DOHH2 (cell line): ENCODE results near the gene CRELD2.

ENCODE experiments used
- H3F3A ChIP-seq: fragments of 200-600 bp; sonication (generic), shearing (Covaris generic); 2 replicates; pipeline ENCODE4 v1.6.0; 2016; ENCODE audit warnings: antibody characterized with exemption, mild to moderate bottlenecking; ENCODE audit not compliant: control insufficient read depth, insufficient read depth
- H3K27ac ChIP-seq: fragments of 200-600 bp; sonication (generic); 2 replicates; pipeline ENCODE4 v1.5.1; 2014; ENCODE audit warnings: low read depth, mild to moderate bottlenecking, low read length, moderate library complexity
- H3K27me3 ChIP-seq: fragments of 200-600 bp; sonication (generic); 2 replicates; pipeline ENCODE4 v1.6.1; 2014; ENCODE audit warnings: mild to moderate bottlenecking, low read length, mixed read lengths; ENCODE audit not compliant: control insufficient read depth
- H3K36me3 ChIP-seq: fragments of 200-600 bp; sonication (generic); 2 replicates; pipeline ENCODE4 v1.6.1; 2014; ENCODE audit warnings: mild to moderate bottlenecking, low read length, moderate library complexity, mixed read lengths; ENCODE audit not compliant: control insufficient read depth
- H3K4me1 ChIP-seq: fragments of 200-600 bp; sonication (generic); 2 replicates; pipeline ENCODE4 v1.6.1; 2014; ENCODE audit warnings: mild to moderate bottlenecking, low read length, mixed read lengths; ENCODE audit not compliant: control insufficient read depth
- H3K4me2 ChIP-seq: fragments of 200-600 bp; sonication (generic); 2 replicates; pipeline ENCODE4 v1.6.0; 2014; ENCODE audit warnings: mild to moderate bottlenecking, low read length, moderate library complexity
- H3K4me3 ChIP-seq: fragments of 200-600 bp; sonication (generic); 2 replicates; pipeline ENCODE4 v1.5.1; 2014; ENCODE audit warnings: mild to moderate bottlenecking, low read length, mixed read lengths
- H3K79me2 ChIP-seq: fragments of 200-600 bp; sonication (generic); 2 replicates; pipeline ENCODE4 v1.6.1; 2014; ENCODE audit warnings: mild to moderate bottlenecking, low read length, mixed read lengths; ENCODE audit not compliant: control insufficient read depth
- H3K9me2 ChIP-seq: fragments of 200-600 bp; sonication (generic); replicated peaks from 2 replicates; pipeline ENCODE4 v1.6.1; 2014; ENCODE audit warnings: mild to moderate bottlenecking, low read length, mixed read lengths; ENCODE audit not compliant: control insufficient read depth
- H3K9me3 ChIP-seq: fragments of 200-600 bp; sonication (generic); 2 replicates; pipeline ENCODE4 v1.6.1; 2014; ENCODE audit warnings: antibody characterized with exemption, low read length, mixed read lengths; ENCODE audit not compliant: control insufficient read depth, insufficient read depth
- H4K20me1 ChIP-seq: fragments of 200-600 bp; sonication (generic); 2 replicates; pipeline ENCODE4 v1.6.0; 2014; ENCODE audit warnings: low read depth, mild to moderate bottlenecking, antibody characterized with exemption, low read length, moderate library complexity; ENCODE audit not compliant: control insufficient read depth, insufficient read depth
- EZH2phosphoT487 ChIP-seq: fragments of 200-600 bp; sonication (generic); IDR thresholded peaks from 2 replicates; pipeline ENCODE4 v1.6.1; 2017; ENCODE audit warnings: borderline replicate concordance, mild to moderate bottlenecking, antibody characterized with exemption, low read length, moderate library complexity, mixed read lengths
- TF ChIP-seq, protein P1 (sequence below): fragments of 200-600 bp; sonication (generic); IDR thresholded peaks from one replicate; pipeline ENCODE4 v1.5.1; 2014; ENCODE audit warnings: antibody characterized with exemption, mild to moderate bottlenecking, low read depth, low read length; ENCODE audit not compliant: poor library complexity, severe bottlenecking

Gene CRELD2

GRCh38 chr22:49941507-49942316 is 23.3 kb downstream of the CRELD2 start:
- Histone ChIP-seq H4K20me1 (no peaks in the 10 kb centered on the region), H3K27me3 (no peaks in the 10 kb centered on the region), H3K4me3 (no peak overlapping the region), H3K4me2 (no peak overlapping the region), H3K36me3 (no peaks in the 10 kb centered on the region), H3K4me1 (peaks cover 35% of the 10 kb centered on the region), H3K9me3 (no peaks in the 10 kb centered on the region), H3K9me2 (no peaks in the 10 kb centered on the region), H3F3A (peaks cover 11% of the 10 kb centered on the region), H3K27ac (no peak overlapping the region), H3K79me2 (no peaks in the 10 kb centered on the region)
- TF ChIP-seq, protein P1, sequence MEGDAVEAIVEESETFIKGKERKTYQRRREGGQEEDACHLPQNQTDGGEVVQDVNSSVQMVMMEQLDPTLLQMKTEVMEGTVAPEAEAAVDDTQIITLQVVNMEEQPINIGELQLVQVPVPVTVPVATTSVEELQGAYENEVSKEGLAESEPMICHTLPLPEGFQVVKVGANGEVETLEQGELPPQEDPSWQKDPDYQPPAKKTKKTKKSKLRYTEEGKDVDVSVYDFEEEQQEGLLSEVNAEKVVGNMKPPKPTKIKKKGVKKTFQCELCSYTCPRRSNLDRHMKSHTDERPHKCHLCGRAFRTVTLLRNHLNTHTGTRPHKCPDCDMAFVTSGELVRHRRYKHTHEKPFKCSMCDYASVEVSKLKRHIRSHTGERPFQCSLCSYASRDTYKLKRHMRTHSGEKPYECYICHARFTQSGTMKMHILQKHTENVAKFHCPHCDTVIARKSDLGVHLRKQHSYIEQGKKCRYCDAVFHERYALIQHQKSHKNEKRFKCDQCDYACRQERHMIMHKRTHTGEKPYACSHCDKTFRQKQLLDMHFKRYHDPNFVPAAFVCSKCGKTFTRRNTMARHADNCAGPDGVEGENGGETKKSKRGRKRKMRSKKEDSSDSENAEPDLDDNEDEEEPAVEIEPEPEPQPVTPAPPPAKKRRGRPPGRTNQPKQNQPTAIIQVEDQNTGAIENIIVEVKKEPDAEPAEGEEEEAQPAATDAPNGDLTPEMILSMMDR: no peak
- TF ChIP-seq EZH2phosphoT487: no peak

DNA sequence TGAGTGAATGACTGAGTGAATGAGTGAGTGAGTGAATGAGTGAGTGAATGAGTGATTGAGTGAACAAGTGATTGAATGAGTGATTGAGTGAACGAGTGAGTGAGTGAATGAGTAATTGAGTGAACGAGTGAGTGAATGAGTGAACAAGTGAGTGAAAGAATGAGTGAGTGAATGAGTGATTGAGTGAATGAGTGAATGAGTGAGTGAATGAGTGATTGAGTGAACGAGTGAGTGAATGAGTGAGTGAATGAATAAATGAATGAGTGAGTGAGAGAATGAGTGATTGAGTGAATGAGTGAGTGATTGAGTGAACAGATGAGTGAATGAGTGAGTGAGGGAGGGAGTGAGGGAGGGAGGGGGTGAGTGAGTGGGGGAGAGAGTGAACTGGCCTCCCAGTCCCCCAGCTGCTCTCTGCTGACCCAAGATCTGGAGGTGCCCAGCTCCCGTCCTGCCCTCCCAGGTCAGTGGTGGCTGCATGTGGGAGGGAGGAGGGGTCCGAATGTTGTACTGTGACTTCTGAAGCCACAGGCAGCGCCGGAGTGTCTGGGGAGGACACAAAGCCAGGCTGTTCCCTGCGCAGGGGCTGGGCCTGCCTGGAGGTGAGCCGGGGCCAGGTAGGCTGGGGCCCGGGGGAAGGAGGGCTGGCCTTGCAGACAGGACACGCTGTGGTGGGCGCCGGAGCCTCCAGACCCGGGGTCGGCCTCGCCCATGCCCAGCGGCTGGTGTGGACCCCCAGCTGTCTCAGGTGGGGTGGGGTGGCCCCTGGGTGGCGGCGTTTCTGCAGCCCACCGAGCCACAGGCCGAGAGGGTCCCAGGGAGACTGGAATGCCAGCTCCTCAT is 24.4 kb downstream of the CRELD2 start:
- Histone ChIP-seq H3K79me2 (no peaks in the 10 kb centered on the region), H4K20me1 (no peaks in the 10 kb centered on the region), H3K27ac (no peak overlapping the region), H3K4me1 (peaks cover 25% of the 10 kb centered on the region), H3K27me3 (no peaks in the 10 kb centered on the region), H3F3A (peaks cover 11% of the 10 kb centered on the region), H3K9me2 (no peaks in the 10 kb centered on the region), H3K36me3 (no peaks in the 10 kb centered on the region), H3K4me2 (no peak overlapping the region), H3K9me3 (no peaks in the 10 kb centered on the region), H3K4me3 (no peak overlapping the region)
- TF ChIP-seq, protein P1: no peak
- TF ChIP-seq EZH2phosphoT487: no peak

DNA sequence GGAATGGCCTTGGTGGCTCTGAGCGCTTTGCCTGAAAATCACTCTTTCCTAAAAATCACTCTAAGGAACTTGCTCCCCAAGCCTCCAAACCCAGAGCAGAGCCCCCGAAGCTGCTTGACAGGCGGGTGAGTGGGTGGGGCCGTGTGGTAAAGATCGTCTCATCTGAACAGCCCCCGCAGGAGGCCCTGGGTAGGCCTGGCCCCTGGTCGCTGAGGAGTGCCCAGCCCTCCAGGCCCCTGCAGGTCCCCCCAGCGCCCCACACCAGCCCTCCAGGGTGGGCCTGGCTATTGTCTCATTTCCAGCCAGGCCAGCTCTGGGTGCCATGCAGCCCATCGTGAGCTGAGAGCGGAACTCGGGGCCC is 25.0 kb downstream of the CRELD2 start:
- Histone ChIP-seq H3F3A (peaks cover 11% of the 10 kb centered on the region), H3K27me3 (no peaks in the 10 kb centered on the region), H3K36me3 (no peaks in the 10 kb centered on the region), H3K9me3 (no peaks in the 10 kb centered on the region), H4K20me1 (no peaks in the 10 kb centered on the region), H3K9me2 (no peaks in the 10 kb centered on the region), H3K79me2 (no peaks in the 10 kb centered on the region), H3K4me3 (no peak overlapping the region), H3K4me2 (no peak overlapping the region), H3K27ac (no peak overlapping the region), H3K4me1 (peaks cover 25% of the 10 kb centered on the region)
- TF ChIP-seq, protein P1: no peak
- no peak for TF ChIP-seq EZH2phosphoT487
